Liver (tissue), 9 donors: ENCODE measurements around the gene KANSL1. TPM values are rescaled to one million over a fixed set of nuclear protein-coding genes. Genes with fewer than 3 reads are reported as not detected.

Experiments
- DNase-seq: peaks from one replicate; pipeline ENCODE4 v3.0.0-alpha.2; 2017; ENCODE audit warnings: low spot score
- H3K27ac ChIP-seq, 2 donors: one replicate each; pipeline ENCODE4 v1.7.0; 2013; ENCODE audit warnings: inconsistent platforms in 2 of 2, low read length in 2 of 2, control low read depth in 1 of 2, low read depth in 1 of 2, mild to moderate bottlenecking in 1 of 2
- H3K27me3 ChIP-seq, 4 donors: one replicate each; pipeline versions ENCODE4 v1.6.1 to v1.7.0; 2013; ENCODE audit warnings: low read length in 3 of 4, inconsistent platforms in 1 of 4, mild to moderate bottlenecking in 1 of 4, moderate library complexity in 1 of 4; ENCODE audit not compliant: control insufficient read depth in 4 of 4, insufficient read depth in 4 of 4
- H3K36me3 ChIP-seq, 4 donors: one replicate each; pipeline versions ENCODE4 v1.6.1 to v1.7.0; 2013; ENCODE audit warnings: low read length in 3 of 4, mild to moderate bottlenecking in 3 of 4, low read depth in 1 of 4, moderate library complexity in 1 of 4; ENCODE audit not compliant: control insufficient read depth in 4 of 4, insufficient read depth in 3 of 4
- H3K4me1 ChIP-seq, 4 donors: one replicate each; pipeline versions ENCODE4 v1.6.1 to v1.7.0; 2013; ENCODE audit warnings: low read length in 3 of 4, mild to moderate bottlenecking in 3 of 4, moderate library complexity in 1 of 4; ENCODE audit not compliant: control insufficient read depth in 4 of 4, insufficient read depth in 4 of 4
- H3K4me3 ChIP-seq, 3 donors: one replicate each; pipeline versions ENCODE4 v1.6.1 to v1.7.0; 2013; ENCODE audit warnings: low read length in 3 of 3, control low read depth in 1 of 3, low read depth in 1 of 3, mild to moderate bottlenecking in 1 of 3
- H3K9ac ChIP-seq, 2 donors: one replicate each; pipeline ENCODE4 v1.7.0; 2013; ENCODE audit warnings: low read length in 2 of 2, mild to moderate bottlenecking in 2 of 2, moderate library complexity in 2 of 2, control low read depth in 1 of 2, low read depth in 1 of 2
- H3K9me3 ChIP-seq, 4 donors: one replicate each; pipeline versions ENCODE4 v1.6.1 to v1.7.0; 2013; ENCODE audit warnings: low read length in 3 of 4; ENCODE audit not compliant: control insufficient read depth in 4 of 4
- ATF3 ChIP-seq: IDR thresholded peaks from 2 replicates; pipeline ENCODE4 v1.6.1; 2016; ENCODE audit warnings: antibody characterized with exemption
- CTCF ChIP-seq: fragments of 150-350 bp; IDR thresholded peaks from 2 replicates; pipeline ENCODE4 v1.5.1; 2017; ENCODE audit warnings: improper control_type of control experiment, low read depth, low read length; ENCODE audit not compliant: missing input control
- EGR1 ChIP-seq, 2 donors: IDR thresholded peaks; 2 replicates each; pipeline ENCODE4 v1.6.1; 2016 to 2018; ENCODE audit warnings: antibody characterized with exemption in 2 of 2, low read depth in 2 of 2
- FOXA1 ChIP-seq: IDR thresholded peaks from 2 replicates; pipeline ENCODE4 v1.6.1; 2016; ENCODE audit warnings: antibody characterized with exemption
- FOXA2 ChIP-seq: IDR thresholded peaks from 2 replicates; pipeline ENCODE4 v1.6.1; 2016; ENCODE audit warnings: antibody characterized with exemption
- HNF4A ChIP-seq, 2 donors: conservative IDR thresholded peaks; 2 replicates each; pipeline ENCODE4 v1.6.1; 2016; ENCODE audit warnings: antibody characterized with exemption in 2 of 2, mild to moderate bottlenecking in 2 of 2
- HNF4G ChIP-seq: IDR thresholded peaks from 2 replicates; pipeline ENCODE4 v1.6.1; 2016; ENCODE audit warnings: antibody characterized with exemption
- JUND ChIP-seq, 2 donors: IDR thresholded peaks; 2 replicates each; pipeline ENCODE4 v1.6.1; 2016; ENCODE audit warnings: antibody characterized with exemption in 2 of 2
- NR2F2 ChIP-seq: IDR thresholded peaks from 2 replicates; pipeline ENCODE4 v1.6.1; 2016; ENCODE audit warnings: antibody characterized with exemption
- RAD21 ChIP-seq, 2 donors: IDR thresholded peaks; 2 replicates each; pipeline ENCODE4 v1.6.1; 2016; ENCODE audit warnings: antibody characterized with exemption in 2 of 2, mild to moderate bottlenecking in 2 of 2
- RXRA ChIP-seq, 2 donors: IDR thresholded peaks; 2 replicates each; pipeline ENCODE4 v1.6.1; 2017 to 2018; ENCODE audit warnings: antibody characterized with exemption in 2 of 2, mild to moderate bottlenecking in 1 of 2
- SP1 ChIP-seq: IDR thresholded peaks from 2 replicates; pipeline ENCODE4 v1.6.1; 2018; ENCODE audit warnings: antibody characterized with exemption, mild to moderate bottlenecking
- TAF1 ChIP-seq: conservative IDR thresholded peaks from 2 replicates; pipeline ENCODE4 v1.6.1; 2016; ENCODE audit warnings: antibody characterized with exemption, mild to moderate bottlenecking
- ZBTB33 ChIP-seq: IDR thresholded peaks from 2 replicates; pipeline ENCODE4 v1.6.1; 2016; ENCODE audit warnings: antibody characterized with exemption
- WGBS: extraction: QIAGEN DNeasy Blood & Tissue Kit; methylation state at CpG from one replicate; pipeline ENCODE4 v1.1.7; 2013; 5-methylcytosine and 5-hydroxymethylcytosine counted together
- polyA plus RNA-seq, 2 donors: library from polyadenylated mRNA; stranded (reverse) in 1 of 2; unstranded in 1 of 2; fragments of 200-250 nt in 1 of 2; fragments of >200 nt in 1 of 2; fragmentation: Nextera tagmentation in 1 of 2; extraction: Ambion mirVana in 1 of 2; gene quantifications; one replicate each; pipeline versions ENCODE4 v1.2.1 to v1.2.3, GENCODE V29; 2013 to 2015
- total RNA-seq, 2 donors: library from RNA; depleted of rRNA; stranded (reverse); fragments of >200 nt; gene quantifications; one replicate each; pipeline ENCODE4 v1.2.3, GENCODE V29; 2014
- donor health status: healthy.
- donor health status: healthy.
- donor health status: healthy.
- donor health status: healthy.
- donor health status: healthy.

Gene KANSL1
- total and polyA plus RNA-seq, 4 donors = 5.5 to 86.3 (median 24.0) TPM

- TF ChIP-seq CTCF = no peak
- TF ChIP-seq RAD21 (IDR thresholded peaks at IDR 0.05) = no peak
- TF ChIP-seq ZBTB33 = no peak
Measured at GRCh38 chr17:46029627-46030026, 163.6 kb downstream of the KANSL1 start (continued).

- Histone ChIP-seq H3K4me3 (no peak overlapping the region), H3K36me3 (peaks cover 16 to 46% (median 39%) of the 10 kb centered on the region in 4 donors), H3K9me3 (no peaks in the 10 kb centered on the region), H3K27ac (no peak overlapping the region), H3K27me3 (no peaks in the 10 kb centered on the region), H3K9ac (no peak overlapping the region), H3K4me1 (no peaks in the 10 kb centered on the region)
- DNase-seq = no peak
- no peak for TF ChIP-seq NR2F2
- no peak for TF ChIP-seq ATF3
- 89% methylated on average over 4 of the region's 4 CpGs for WGBS
Measured at GRCh38 chr17:46028981-46029565, 164.2 kb downstream of the KANSL1 start.

- Histone ChIP-seq H3K36me3 (peaks cover 13 to 39% (median 32%) of the 10 kb centered on the region in 4 donors), H3K4me3 (no peak overlapping the region), H3K27ac (no peak overlapping the region), H3K4me1 (no peaks in the 10 kb centered on the region), H3K9me3 (no peaks in the 10 kb centered on the region), H3K9ac (no peak overlapping the region), H3K27me3 (no peaks in the 10 kb centered on the region)
- DNase-seq = no peak
- no peak for TF ChIP-seq FOXA2
- 90% methylated on average over 3 of the region's 3 CpGs for WGBS
Measured at GRCh38 chr17:46028374-46028773, 164.9 kb downstream of the KANSL1 start.

- TF ChIP-seq SP1 (no peak), FOXA2 (no peak), HNF4A (conservative IDR thresholded peaks at IDR 0.05) (no peak), EGR1 (IDR thresholded peaks at IDR 0.05; ENCODE audit: low read depth in 2 of 2) (no peak), TAF1 (no peak), HNF4G (no peak), FOXA1 (no peak), RXRA (IDR thresholded peaks at IDR 0.05) (no peak), ZBTB33 (no peak), JUND (IDR thresholded peaks at IDR 0.05) (no peak)
- Histone ChIP-seq H3K27me3 (no peaks in the 10 kb centered on the region), H3K9ac (no peak overlapping the region), H3K4me1 (no peaks in the 10 kb centered on the region), H3K4me3 (no peak overlapping the region), H3K36me3 (peaks cover 10 to 35% (median 28%) of the 10 kb centered on the region in 4 donors), H3K9me3 (no peaks in the 10 kb centered on the region), H3K27ac (no peak overlapping the region)
- DNase-seq = no peak
- WGBS = 90% methylated on average over 4 of the region's 4 CpGs
Measured at GRCh38 chr17:46027976-46028325, 165.3 kb downstream of the KANSL1 start.
